Stimulated activated memory B cell treated with anti-CD40 and anti-IgM and Interleukin-4, amounts not matched to agents 10 μg/mL and 1 μg/mL and 100 μg/mL, for 72 hours (primary cell): Measurements from ENCODE around the gene PHYH.
"Not testable (repeated sequence)": the region's sequence is repeated elsewhere in the genome, so short reads cannot be mapped to it uniquely, and the experiment has no call there.

ENCODE experiments used
- ATAC-seq: fragments of 150-1000 bp; cut with Tn5 transposase; 2 replicates; pipeline ENCODE4 v1.10.0; 2021
- H3K27ac Mint-ChIP-seq: one replicate; pipeline ENCODE4 v1.8.0; 2022; ENCODE audit warnings: mild to moderate bottlenecking, mixed read lengths
- H3K27me3 Mint-ChIP-seq: one replicate; pipeline ENCODE4 v1.8.0; 2022; ENCODE audit warnings: mixed read lengths
- H3K36me3 Mint-ChIP-seq: one replicate; pipeline ENCODE4 v1.8.0; 2022; ENCODE audit warnings: mixed read lengths
- H3K4me1 Mint-ChIP-seq: one replicate; pipeline ENCODE4 v1.8.0; 2022; ENCODE audit warnings: mixed read lengths
- H3K4me3 Mint-ChIP-seq: one replicate; pipeline ENCODE4 v1.8.0; 2022; ENCODE audit warnings: mild to moderate bottlenecking, moderate library complexity, mixed read lengths
- H3K9me3 Mint-ChIP-seq: one replicate; pipeline ENCODE4 v1.8.0; 2022; ENCODE audit warnings: mixed read lengths

The PHYH gene

DNA sequence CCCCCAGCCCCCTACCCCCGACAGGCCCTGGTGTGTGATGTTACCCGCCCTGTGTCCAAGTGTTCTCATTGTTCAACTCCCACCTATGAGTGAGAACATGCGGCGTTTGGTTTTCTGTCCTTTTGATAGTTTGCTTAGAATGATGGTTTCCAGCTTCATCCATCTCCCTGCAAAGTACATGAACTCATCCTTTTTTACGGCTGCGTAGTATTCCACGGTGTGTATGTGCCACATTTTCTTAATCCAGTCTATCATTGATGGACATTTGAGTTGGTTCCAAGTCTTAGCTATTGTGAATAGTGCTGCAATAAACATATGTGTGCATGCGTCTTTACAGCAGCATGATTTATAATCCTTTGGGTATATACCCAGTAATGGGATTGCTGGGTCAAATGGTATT is 31.1 kb upstream of the PHYH start:
- not testable (repeated sequence) for H3K9me3 Mint-ChIP-seq, H3K4me3 Mint-ChIP-seq, H3K27me3 Mint-ChIP-seq, H3K4me1 Mint-ChIP-seq, ATAC-seq, H3K27ac Mint-ChIP-seq
- peaks cover 68% of the 10 kb centered on the region for H3K36me3 Mint-ChIP-seq

GRCh38 chr10:13329565-13329964 is 29.7 kb upstream of the PHYH start:
- Mint-ChIP-seq H3K27me3 (no peaks in the 10 kb centered on the region), H3K9me3 (no peaks in the 10 kb centered on the region), H3K4me3 (no peak overlapping the region), H3K27ac (no peak overlapping the region), H3K4me1 (peaks cover 5% of the 10 kb centered on the region), H3K36me3 (peaks cover 67% of the 10 kb centered on the region)
- ATAC-seq: no peak

DNA sequence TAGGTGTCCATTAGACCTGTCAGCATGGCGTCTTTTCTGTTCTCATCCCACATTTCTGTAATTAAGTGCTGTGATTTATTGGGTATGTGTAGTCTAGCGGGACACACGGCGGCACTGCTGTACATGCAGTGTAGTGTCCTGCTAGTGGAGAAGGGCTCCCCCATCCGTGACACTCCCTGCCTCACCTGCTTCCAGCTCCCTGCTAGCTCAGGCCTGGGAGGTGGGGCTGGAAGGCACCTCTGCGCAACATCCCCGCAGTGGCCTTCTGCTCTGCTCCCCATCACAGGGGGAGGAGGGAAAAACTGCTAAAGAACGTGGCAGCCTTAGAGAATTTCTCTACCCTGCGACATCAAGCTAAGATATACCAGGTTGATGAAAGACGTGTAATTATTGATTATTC is 28.7 kb upstream of the PHYH start:
- Mint-ChIP-seq H3K9me3 (no peaks in the 10 kb centered on the region), H3K27ac (no peak overlapping the region), H3K27me3 (no peaks in the 10 kb centered on the region), H3K36me3 (peaks cover 66% of the 10 kb centered on the region), H3K4me3 (no peak overlapping the region), H3K4me1 (peaks cover 5% of the 10 kb centered on the region)
- no peak for ATAC-seq

DNA sequence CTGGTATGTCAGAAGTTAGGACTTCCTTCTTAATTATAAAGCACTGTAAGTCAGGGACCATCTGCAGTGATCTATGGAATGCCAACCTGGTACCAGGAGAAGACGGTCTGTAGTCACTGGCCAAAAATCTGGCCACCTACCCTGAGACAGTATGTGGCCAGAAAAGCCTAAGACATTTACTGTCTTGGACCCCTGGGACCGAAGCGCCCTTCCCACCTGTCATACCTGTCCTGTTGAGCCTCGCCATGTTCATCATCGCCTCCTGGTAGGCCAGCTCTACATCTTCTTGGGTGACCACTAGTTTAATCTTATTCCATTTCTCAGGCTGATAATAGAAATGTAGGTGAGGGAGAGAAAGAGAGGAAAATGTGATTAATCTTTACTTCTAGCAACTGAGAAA is 28.3 kb upstream of the PHYH start:
- Mint-ChIP-seq H3K4me1 (peaks cover 5% of the 10 kb centered on the region), H3K27ac (no peak overlapping the region), H3K27me3 (no peaks in the 10 kb centered on the region), H3K4me3 (no peak overlapping the region), H3K9me3 (no peaks in the 10 kb centered on the region), H3K36me3 (peaks cover 66% of the 10 kb centered on the region)
- no peak for ATAC-seq

DNA sequence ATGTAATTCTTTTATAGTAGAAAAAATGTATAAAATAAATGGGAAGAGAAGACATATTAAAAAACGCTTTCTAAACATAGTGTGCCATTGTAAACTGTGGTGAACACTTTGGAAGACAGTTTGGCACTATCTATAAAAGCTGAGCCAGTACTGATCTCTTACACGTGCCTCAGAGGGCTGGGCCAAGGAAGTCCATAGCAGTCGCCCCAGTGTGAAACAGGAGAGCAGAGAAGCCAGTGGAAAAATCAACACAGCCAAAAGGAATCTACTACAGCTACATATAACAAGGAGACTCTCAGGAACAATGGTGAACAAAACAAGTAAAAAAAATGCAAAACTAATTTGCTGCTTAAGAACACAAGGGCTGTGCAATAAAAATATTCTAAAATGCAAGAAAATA is 27.7 kb upstream of the PHYH start:
- peaks cover 5% of the 10 kb centered on the region for H3K4me1 Mint-ChIP-seq
- no peak for ATAC-seq
- H3K9me3 Mint-ChIP-seq: no peaks in the 10 kb centered on the region
- H3K27me3 Mint-ChIP-seq: no peaks in the 10 kb centered on the region
- H3K36me3 Mint-ChIP-seq: peaks cover 61% of the 10 kb centered on the region
- no peak overlapping the region for H3K4me3 Mint-ChIP-seq
- H3K27ac Mint-ChIP-seq: no peak overlapping the region

- H3K36me3 Mint-ChIP-seq: peaks cover 44% of the 10 kb centered on the region
- H3K27me3 Mint-ChIP-seq: no peaks in the 10 kb centered on the region
- no peak overlapping the region for H3K27ac Mint-ChIP-seq
- H3K9me3 Mint-ChIP-seq: no peaks in the 10 kb centered on the region
- no peak for ATAC-seq
- no peak overlapping the region for H3K4me3 Mint-ChIP-seq
- no peaks in the 10 kb centered on the region for H3K4me1 Mint-ChIP-seq
Measured at GRCh38 chr10:13322615-13323148, 22.8 kb upstream of the PHYH start.

- Mint-ChIP-seq H3K27ac (no peak overlapping the region), H3K9me3 (no peaks in the 10 kb centered on the region), H3K4me3 (no peak overlapping the region), H3K27me3 (no peaks in the 10 kb centered on the region), H3K36me3 (peaks cover 50% of the 10 kb centered on the region), H3K4me1 (no peaks in the 10 kb centered on the region)
- no peak for ATAC-seq
Measured at GRCh38 chr10:13321576-13321975, 21.7 kb upstream of the PHYH start.

- Mint-ChIP-seq H3K4me3 (no peak overlapping the region), H3K27me3 (no peaks in the 10 kb centered on the region), H3K9me3 (no peaks in the 10 kb centered on the region), H3K27ac (no peak overlapping the region), H3K4me1 (no peaks in the 10 kb centered on the region), H3K36me3 (peaks cover 37% of the 10 kb centered on the region)
- no peak for ATAC-seq
Measured at GRCh38 chr10:13319166-13319565, 19.3 kb upstream of the PHYH start.

DNA sequence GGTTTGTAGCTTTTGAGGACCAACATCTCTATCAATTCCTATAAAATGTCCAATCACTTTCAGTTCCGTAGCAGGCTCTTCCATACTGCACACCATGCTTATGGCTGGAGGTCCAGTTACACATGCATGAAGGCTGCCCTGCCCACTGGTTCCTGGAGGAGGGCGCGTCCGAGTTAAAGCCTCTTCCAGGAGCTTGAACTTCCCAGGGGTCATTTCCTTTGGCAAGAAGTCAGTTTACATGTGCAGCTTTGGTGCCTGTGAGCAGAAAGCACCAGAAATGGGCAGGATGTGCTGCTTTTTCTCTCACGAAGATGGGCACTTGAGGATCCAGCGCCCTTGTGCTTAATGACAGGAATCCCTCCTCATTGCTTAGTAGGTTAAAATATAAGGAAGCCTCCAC is 17.6 kb upstream of the PHYH start:
- ATAC-seq: no peak
- Mint-ChIP-seq H3K36me3 (peaks cover 26% of the 10 kb centered on the region), H3K27ac (no peak overlapping the region), H3K27me3 (no peaks in the 10 kb centered on the region), H3K4me3 (no peak overlapping the region), H3K4me1 (no peaks in the 10 kb centered on the region), H3K9me3 (no peaks in the 10 kb centered on the region)

GRCh38 chr10:13316635-13317311 is 16.9 kb upstream of the PHYH start:
- H3K9me3 Mint-ChIP-seq: no peaks in the 10 kb centered on the region
- ATAC-seq: no peak
- H3K36me3 Mint-ChIP-seq: peaks cover 21% of the 10 kb centered on the region
- no peak overlapping the region for H3K4me3 Mint-ChIP-seq
- H3K27ac Mint-ChIP-seq: no peak overlapping the region
- H3K27me3 Mint-ChIP-seq: no peaks in the 10 kb centered on the region
- H3K4me1 Mint-ChIP-seq: no peaks in the 10 kb centered on the region

DNA sequence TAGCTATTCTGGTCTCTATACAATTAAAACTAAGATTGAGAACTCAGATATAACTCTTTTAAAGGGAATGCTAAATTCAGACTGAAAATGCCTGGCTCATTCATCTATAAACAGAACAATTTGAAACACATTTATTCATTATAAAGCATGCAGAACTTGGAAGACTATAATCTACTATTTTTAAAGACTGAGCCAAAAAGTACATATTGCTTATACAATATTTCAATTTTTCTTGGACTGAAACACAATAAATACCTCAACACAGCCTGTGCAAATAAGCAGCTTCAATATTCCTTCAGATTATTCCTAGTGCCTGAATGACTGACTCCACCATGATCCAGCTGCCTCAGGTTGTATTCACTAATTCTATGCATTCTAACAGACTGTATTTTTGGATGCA is 15.5 kb upstream of the PHYH start:
- Mint-ChIP-seq H3K36me3 (peaks cover 14% of the 10 kb centered on the region), H3K4me1 (no peaks in the 10 kb centered on the region), H3K4me3 (no peak overlapping the region), H3K9me3 (no peaks in the 10 kb centered on the region), H3K27me3 (no peaks in the 10 kb centered on the region), H3K27ac (no peak overlapping the region)
- no peak for ATAC-seq

DNA sequence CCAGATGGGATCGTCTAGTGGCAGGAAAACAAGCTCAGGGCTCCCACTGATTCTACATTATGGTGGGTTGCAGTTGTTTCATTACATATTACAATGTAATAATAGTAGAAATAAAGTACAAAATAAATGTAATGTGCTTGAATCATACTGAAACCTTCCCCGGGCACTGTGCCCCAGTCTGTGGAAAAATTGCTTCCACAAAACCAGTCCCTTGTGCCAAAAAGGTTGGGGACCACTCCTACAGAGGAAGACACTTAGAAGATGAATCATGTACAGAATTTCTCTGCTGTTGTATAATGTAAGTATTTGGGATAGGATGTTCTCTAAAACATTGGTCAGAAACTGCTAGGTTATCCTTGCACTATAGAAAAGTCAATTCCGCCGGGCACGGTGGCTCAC is 11.3 kb upstream of the PHYH start:
- no peak overlapping the region for H3K27ac Mint-ChIP-seq
- H3K4me1 Mint-ChIP-seq: no peaks in the 10 kb centered on the region
- no peaks in the 10 kb centered on the region for H3K9me3 Mint-ChIP-seq
- peaks cover under 1% of the 10 kb centered on the region for H3K36me3 Mint-ChIP-seq
- no peaks in the 10 kb centered on the region for H3K27me3 Mint-ChIP-seq
- no peak for ATAC-seq
- no peak overlapping the region for H3K4me3 Mint-ChIP-seq

DNA sequence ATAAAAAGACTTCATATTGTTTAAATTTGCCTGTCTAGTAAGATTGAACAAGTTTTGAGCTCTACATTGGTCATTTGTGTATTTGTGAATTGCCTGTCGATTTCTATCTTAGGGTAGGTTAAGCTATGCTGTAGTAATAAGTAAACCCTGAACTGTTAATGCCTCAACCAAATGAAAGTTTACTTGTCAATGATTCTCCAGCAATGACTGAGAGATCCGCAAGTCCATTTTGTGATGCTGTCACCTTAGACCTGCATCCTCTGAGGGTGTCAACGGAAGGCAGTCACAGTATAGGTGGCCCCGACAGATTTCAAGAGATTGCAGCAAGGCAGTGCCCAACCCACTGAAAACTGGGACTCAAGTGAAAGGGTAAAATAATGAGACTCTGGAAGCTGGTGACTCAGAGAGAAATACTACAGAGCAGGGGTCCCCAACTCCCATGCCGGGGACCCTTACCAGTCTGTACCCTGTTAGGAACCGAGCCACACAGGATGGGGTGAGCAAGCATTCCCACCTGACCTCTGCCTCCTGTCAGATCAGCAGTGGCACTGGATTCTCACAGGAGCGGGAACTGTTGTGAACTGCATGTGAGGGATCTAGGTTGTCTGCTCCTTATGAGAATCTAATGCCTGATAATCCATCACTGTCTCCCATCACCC is 10.8 kb upstream of the PHYH start:
- ATAC-seq: no peak
- Mint-ChIP-seq H3K27me3 (no peaks in the 10 kb centered on the region), H3K4me1 (no peaks in the 10 kb centered on the region), H3K4me3 (no peak overlapping the region), H3K36me3 (peaks cover 6% of the 10 kb centered on the region), H3K9me3 (no peaks in the 10 kb centered on the region), H3K27ac (no peak overlapping the region)

DNA sequence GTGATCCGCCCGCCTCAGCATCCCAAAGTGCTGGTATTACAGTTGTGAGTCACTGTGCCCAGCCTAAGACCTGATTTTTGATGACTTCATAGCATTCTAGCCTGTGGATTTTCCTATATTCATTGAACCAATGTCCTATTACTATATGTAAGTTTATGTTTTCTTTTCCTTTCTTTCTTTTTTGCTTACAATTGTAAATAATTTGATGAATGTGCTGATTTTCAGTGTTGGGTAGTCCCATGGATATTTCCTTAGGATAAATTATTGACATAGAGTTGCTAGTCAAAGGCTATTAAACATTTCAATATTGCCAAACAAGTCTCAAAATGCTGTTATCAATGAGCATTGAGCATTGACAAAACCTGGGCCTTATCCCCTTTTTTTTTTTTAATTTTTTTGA is 9.9 kb upstream of the PHYH start:
- Mint-ChIP-seq H3K27ac (no peak overlapping the region), H3K9me3 (no peaks in the 10 kb centered on the region), H3K4me3 (no peak overlapping the region), H3K27me3 (no peaks in the 10 kb centered on the region), H3K4me1 (no peaks in the 10 kb centered on the region), H3K36me3 (peaks cover 6% of the 10 kb centered on the region)
- no peak for ATAC-seq

DNA sequence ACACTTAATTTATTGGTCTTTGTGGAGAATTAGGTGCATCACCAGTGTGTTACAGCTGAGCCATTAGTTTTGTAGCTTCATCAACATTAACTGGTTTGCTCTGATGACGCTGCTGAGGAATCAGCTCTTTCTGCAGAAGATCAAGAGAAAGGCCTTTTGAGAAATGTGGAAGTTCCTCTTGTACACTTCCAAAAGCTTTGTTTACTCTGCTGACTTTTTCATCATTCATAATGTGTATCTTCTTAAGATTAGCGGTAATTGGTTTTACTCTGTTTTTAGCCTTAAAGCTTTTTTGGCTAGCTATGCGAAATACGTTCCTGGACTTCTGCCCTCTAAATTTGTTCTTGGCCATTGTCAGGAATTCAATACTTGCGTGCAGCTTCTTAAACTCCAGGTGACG is 8.2 kb upstream of the PHYH start:
- no peak for ATAC-seq
- H3K9me3 Mint-ChIP-seq: no peaks in the 10 kb centered on the region
- H3K36me3 Mint-ChIP-seq: peaks cover 6% of the 10 kb centered on the region
- no peak overlapping the region for H3K4me3 Mint-ChIP-seq
- no peak overlapping the region for H3K27ac Mint-ChIP-seq
- no peaks in the 10 kb centered on the region for H3K4me1 Mint-ChIP-seq
- no peaks in the 10 kb centered on the region for H3K27me3 Mint-ChIP-seq

DNA sequence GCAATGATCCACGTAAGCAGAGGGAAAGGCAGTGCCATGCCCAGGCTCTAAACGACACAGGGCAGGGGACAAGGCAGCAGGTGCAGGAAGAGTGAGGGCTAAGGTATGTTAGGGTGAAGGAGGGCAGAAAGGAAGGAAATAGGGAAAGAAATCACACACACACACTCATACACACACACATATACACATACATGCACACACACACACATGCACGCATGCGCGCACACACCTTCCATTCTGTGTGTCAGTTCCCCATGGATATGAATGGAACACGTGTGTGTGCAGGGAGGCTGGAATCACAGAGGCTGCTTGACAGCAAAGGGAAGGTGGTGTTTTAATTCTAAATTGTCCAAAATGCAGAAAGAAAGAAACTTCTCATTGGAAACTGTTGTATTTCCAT is 6.2 kb upstream of the PHYH start:
- H3K4me3 Mint-ChIP-seq: no peak overlapping the region
- H3K27ac Mint-ChIP-seq: no peak overlapping the region
- peaks cover 16% of the 10 kb centered on the region for H3K4me1 Mint-ChIP-seq
- peaks cover 6% of the 10 kb centered on the region for H3K36me3 Mint-ChIP-seq
- ATAC-seq: no peak
- H3K27me3 Mint-ChIP-seq: no peaks in the 10 kb centered on the region
- no peaks in the 10 kb centered on the region for H3K9me3 Mint-ChIP-seq
